Endometrial microvascular endothelial cells (primary cell): Measurements from ENCODE around the gene LIN37. TPM values are rescaled to one million over a fixed set of nuclear protein-coding genes. Genes with fewer than 3 reads are reported as not detected.
"Not testable (repeated sequence)": the region's sequence is repeated elsewhere in the genome, so short reads cannot be mapped to it uniquely, and the experiment has no call there.

ENCODE experiments used
- in situ Hi-C: cut with HindIII; loops from 2 replicates; pipeline ENCODE4 v1.10.0; 2017; ENCODE audit warnings: low sequenced_read_pairs, low pct_unique_long_range_greater_than_20kb; ENCODE audit errors: inconsistent ontology term
- total RNA-seq: library from RNA; depleted of rRNA; stranded (reverse); fragments of >200 nt; gene quantifications from one replicate; pipeline ENCODE4 v1.2.3, GENCODE V29; 2015; ENCODE audit errors: inconsistent ontology term

Gene LIN37
- total RNA-seq, 1 donor from 2014 or later, result 13.1 TPM

DNA sequence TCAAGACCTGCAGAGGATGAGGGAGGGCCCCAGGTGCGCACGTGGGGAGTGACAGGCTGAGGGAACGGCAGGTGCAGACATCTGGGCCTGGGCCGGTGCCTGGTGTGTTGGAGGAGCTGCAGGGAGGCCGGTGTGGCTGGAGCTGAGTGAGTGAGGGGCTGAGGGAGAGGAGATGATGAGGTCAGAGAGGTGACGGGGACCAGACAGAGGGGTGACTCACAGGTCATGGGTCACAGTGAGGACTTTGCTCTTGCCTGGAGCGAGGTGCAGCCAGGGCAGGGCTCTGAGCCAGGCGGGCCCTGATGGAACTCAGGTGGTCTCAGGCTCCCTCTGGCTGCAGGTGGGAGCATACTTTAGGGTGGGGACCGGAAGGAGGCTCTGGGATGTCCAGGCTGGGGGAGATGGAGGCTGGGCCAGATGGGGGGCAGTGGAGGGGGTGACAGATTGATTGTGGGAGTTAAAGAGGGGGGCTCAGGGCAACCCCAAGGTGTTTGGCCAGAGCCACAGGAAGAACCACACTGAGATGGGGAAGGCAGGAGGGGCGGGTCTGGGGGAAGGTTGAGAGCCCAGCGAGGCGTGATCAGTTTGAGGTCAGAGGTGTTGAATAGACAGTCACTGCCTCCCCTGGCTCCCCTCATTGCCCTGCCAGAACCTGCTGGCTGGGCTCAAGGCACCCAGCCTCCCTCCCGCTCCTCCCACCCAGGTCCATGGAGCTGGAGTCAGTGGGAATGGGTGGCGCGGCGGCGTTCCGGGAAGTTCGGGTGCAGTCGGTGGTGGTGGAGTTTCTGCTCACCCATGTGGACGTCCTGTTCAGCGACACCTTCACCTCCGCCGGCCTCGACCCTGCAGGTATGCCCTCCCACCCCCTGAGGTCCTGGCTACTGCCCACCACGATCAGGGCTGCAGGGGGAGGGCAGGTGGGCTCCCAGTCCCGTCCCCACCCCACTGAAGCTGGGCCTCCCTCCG lies 35.4 kb downstream of the LIN37 start:
- in situ Hi-C loops, result no loop called here

GRCh38 chr19:35784503-35785338 lies 36.3 kb downstream of the LIN37 start:
- in situ Hi-C loops, result no loop called here

GRCh38 chr19:35785339-35785627 lies 36.9 kb downstream of the LIN37 start:
- in situ Hi-C loops, result no loop called here

- in situ Hi-C loops, result no loop called here
These were observed 38.2 kb downstream of the LIN37 start for GRCh38 chr19:35786299-35787160.

DNA sequence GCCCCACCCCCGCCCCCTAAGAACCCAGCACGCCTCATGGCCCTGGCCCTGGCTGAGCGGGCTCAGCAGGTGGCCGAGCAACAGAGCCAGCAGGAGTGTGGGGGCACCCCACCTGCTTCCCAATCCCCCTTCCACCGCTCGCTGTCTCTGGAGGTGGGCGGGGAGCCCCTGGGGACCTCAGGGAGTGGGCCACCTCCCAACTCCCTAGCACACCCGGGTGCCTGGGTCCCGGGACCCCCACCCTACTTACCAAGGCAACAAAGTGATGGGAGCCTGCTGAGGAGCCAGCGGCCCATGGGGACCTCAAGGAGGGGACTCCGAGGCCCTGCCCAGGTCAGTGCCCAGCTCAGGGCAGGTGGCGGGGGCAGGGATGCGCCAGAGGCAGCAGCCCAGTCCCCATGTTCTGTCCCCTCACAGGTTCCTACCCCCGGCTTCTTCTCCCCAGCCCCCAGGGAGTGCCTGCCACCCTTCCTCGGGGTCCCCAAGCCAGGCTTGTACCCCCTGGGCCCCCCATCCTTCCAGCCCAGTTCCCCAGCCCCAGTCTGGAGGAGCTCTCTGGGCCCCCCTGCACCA lies 38.9 kb downstream of the LIN37 start:
- in situ Hi-C loops, result no loop called here

GRCh38 chr19:35788205-35788960 lies 40.0 kb downstream of the LIN37 start:
- in situ Hi-C loops, result no loop called here

DNA sequence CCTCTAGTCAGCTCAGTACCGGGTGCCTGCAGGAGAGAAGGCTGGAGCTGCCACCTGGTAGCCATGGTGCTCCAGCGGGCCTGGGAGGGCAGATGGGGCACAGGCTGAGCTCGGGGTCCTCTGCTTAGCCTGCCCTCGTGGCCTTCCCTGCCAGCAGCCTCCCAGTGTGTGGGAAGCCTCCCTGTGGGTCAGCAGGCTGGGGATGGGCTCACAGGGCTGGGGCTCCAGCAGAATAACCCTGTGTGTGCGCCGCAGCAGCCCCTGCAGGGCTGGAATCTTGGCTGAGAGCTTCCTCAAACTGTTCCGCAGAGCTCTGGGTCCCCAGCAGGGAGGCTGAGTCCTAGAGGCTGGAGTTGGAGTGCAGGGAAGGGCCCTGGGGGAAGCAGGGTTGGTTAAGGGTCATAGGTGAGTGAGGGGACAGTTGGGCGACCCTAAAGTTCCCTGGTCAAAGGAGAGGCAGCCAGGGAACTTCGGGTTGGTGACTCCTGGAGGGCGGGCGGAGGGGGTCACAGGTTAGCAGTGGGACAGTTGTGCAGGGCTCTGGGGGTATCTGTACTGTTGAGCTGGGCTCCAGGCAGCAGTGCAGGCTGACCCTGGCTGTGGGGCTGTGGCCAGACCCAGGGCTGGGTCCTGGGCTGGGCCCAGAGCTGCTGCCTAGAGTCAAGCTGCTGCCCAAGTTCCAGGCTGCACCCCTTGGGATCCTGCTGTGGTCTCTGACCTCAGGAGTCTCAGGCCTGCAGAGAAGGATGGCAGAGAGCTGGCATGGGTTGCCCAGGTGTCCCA lies 41.0 kb downstream of the LIN37 start:
- in situ Hi-C loops, result no loop called here

- in situ Hi-C loops, result no loop called here
These were observed 41.9 kb downstream of the LIN37 start for GRCh38 chr19:35789978-35790944.

DNA sequence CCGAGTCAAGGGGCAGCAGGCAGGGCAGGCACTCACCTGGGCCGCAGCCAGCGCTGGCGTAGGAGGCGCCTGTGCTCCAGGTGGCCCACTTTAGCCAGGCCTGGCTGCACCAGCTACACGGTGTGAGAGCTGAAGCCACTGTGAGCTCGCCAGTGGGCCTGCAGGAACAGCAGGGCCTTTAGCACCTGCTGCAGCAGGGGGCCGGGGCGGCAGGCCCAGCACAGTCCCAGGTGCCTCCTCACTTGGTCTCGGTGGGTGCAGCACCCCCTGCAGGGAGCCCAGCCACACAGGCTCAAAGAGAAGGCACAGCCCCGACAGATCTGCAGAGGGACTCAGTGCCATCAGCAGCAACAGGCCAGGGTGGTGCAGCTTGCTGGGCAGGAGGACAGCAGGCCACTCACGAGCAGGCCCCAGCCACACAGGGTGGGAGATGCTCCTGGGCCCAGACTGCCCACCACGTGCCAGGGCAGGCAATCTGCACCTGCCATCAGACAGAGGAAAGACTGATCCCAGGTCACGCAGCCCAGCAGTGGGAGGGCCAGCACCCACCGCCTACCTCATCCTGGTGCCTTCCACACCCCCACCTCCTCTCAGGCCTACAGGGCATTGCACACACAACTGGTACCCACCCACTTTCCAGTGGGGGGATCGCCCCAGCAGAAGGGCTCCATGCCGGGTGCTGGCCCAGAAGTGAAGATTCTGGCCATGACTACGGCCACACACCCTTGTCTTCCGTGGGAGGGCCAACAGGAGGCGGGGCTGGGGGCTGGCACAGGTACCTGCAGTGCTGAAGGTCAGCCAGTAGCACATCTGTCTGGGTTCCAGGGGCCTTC lies 42.8 kb downstream of the LIN37 start:
- in situ Hi-C loops, result no loop called here

DNA sequence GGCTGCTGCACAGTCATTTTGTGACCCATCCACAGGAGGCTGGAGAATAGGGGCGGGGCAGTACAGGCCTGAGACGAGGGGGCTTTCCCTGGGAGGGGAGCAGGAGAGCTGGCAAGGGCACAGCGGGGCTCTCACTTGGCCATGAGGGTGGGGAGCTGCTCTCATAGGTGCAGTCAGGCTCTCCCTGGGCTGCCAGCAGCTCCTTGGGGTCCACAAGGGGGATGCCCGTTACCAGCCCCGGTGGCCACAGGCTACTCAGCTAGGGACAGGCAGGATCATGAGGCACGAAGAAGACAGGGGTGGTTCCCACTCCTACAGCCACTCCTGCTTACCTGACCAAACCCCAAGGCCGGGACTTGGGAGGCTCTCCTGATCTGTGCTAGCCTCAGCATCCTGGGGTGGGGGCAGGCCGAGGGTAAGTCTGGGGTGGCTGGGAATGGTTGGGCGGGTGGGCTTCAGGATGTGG lies 43.5 kb downstream of the LIN37 start:
- in situ Hi-C loops, result no loop called here

DNA sequence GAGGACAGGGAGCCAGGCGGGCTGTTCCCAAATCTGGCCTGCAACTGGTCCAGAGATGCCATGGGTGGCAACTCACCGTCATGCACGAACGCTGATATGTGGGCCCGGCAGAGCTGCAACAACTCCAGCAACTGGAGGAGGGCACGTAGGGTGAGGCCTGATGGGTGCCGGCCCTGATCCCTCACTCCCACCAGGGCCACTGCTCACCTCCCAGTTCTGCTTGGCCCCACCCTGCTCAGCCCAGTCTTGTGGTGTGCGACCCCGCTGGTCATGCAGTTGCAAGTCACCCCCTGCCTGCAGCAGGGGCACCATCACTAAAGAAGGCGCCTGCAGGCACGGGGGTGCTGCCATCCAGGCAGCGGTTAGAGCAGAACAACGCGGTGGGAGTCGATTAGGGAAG lies 43.9 kb downstream of the LIN37 start:
- in situ Hi-C loops, result no loop called here

DNA sequence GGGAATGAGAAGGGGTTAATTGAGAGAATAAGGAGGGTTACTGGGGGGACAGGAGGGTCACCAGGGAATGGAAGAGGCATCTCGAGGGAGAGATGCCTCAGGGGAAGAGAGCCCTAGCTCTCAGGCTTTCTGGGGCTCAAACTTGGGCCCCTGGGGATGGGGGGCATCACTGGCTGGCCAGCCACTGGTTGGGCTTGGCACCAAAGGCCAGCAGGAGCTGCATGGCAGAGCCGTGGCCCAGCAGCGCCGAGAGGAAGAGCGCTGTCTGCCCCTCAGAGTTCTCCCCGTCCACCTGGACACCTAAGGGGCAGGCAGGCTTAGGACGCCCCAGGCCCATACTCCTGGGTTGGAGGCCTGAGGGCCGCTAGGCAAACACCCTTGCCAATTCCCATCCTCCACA lies 44.5 kb downstream of the LIN37 start:
- in situ Hi-C loops, result no loop called here

GRCh38 chr19:35793381-35794165 lies 45.2 kb downstream of the LIN37 start:
- in situ Hi-C loops, result no loop called here

- in situ Hi-C loops, result not testable (repeated sequence)
These were observed 47.2 kb downstream of the LIN37 start for GRCh38 chr19:35795564-35795963.
